ENCODE measurements around the gene PTK7. TPM values are rescaled to one million over a fixed set of nuclear protein-coding genes. Genes with fewer than 3 reads are reported as not detected.

Gene PTK7
- total RNA-seq, 2 experiments from 2014 or later, result 3.3 to 3.9 TPM

DNA sequence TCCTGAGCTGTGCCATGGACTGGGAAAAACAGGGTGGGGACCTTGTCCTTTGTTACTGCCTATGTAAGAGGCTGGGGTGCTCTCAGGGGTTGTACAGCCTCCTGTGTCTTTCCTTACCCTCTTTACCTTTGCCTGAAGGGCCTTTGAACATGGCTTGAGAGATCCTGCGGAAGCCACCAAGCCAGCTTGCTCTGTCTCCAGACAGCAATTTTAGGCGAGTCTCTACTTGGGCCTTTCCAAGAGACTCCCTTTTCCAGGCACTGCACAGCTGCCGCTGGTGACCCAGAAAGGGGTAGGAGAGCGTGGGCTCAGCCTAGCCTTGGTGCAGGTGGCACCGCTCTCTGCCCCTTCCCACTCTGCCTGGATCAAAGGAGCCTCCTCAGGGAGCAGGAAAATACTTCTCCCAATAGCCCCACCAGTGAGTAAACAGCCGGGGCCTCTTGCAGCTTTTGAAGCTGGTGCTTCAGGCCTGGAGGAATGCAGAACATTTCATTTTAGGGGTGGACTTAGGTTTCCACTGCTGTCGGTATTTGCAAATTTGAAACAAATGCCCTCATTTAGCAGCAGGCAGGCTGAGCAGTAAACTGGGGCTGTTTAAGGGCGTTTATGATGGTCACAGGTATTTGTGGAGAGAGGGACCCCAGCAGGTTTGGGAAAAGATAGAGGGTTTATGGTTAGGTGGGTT, 13.9 kb downstream of the PTK7 start:
- peaks cover 6% of the 10 kb centered on the region for H3K4me1 Mint-ChIP-seq
- H3K9me3 Mint-ChIP-seq, result no peaks in the 10 kb centered on the region
- DNase-seq, result no peak
- H3K4me3 Mint-ChIP-seq, result no peak overlapping the region
- H3K27me3 Mint-ChIP-seq, result no peaks in the 10 kb centered on the region
- no peaks in the 10 kb centered on the region for H3K36me3 Mint-ChIP-seq
- H3K27ac Mint-ChIP-seq, result no peak overlapping the region

DNA sequence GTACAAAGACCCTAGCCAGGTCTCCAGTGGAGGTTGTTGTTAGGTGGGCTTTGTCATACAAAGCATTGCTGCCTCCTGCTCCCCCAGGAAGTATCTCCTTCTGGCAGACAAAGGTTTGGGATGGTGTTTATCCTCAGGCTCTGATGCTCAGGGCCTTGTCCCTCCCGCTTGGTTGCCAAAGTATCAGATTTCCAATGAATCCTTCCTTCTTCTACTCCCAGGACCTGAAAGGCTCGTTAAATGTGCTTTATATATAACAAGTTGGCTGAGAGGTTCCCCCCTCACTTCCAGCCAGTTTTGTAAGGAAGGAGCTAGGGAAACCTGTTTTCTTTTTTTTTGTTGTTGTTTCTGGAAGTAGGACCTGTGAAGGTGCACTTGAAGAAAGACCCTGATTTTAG, 14.4 kb downstream of the PTK7 start:
- no peaks in the 10 kb centered on the region for H3K36me3 Mint-ChIP-seq
- H3K27ac Mint-ChIP-seq, result no peak overlapping the region
- H3K9me3 Mint-ChIP-seq, result no peaks in the 10 kb centered on the region
- DNase-seq, result no peak
- H3K27me3 Mint-ChIP-seq, result no peaks in the 10 kb centered on the region
- no peak overlapping the region for H3K4me3 Mint-ChIP-seq
- peaks cover 6% of the 10 kb centered on the region for H3K4me1 Mint-ChIP-seq

DNA sequence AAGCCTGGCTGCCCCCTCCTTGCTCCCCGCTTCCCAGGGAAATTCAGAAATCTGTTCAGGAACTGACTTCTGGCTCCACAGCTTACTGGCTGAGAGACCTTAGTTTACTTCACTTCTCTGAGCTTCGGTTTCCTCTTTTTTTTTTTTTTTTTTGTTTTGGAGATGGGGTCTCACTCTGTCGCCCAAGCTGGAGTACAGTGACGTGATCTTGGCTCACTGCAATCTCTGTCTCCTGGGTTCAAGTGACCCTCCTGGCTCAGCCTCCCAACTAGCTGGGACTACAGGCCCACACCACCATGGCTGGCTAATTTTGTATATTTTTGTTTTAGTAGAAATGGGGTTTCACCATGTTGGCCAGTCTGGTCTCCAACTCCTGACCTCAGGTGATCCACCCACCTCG, 14.9 kb downstream of the PTK7 start:
- no peaks in the 10 kb centered on the region for H3K27me3 Mint-ChIP-seq
- peaks cover 7% of the 10 kb centered on the region for H3K4me1 Mint-ChIP-seq
- DNase-seq, result no peak
- no peak overlapping the region for H3K27ac Mint-ChIP-seq
- H3K4me3 Mint-ChIP-seq, result no peak overlapping the region
- no peaks in the 10 kb centered on the region for H3K9me3 Mint-ChIP-seq
- H3K36me3 Mint-ChIP-seq, result no peaks in the 10 kb centered on the region

DNA sequence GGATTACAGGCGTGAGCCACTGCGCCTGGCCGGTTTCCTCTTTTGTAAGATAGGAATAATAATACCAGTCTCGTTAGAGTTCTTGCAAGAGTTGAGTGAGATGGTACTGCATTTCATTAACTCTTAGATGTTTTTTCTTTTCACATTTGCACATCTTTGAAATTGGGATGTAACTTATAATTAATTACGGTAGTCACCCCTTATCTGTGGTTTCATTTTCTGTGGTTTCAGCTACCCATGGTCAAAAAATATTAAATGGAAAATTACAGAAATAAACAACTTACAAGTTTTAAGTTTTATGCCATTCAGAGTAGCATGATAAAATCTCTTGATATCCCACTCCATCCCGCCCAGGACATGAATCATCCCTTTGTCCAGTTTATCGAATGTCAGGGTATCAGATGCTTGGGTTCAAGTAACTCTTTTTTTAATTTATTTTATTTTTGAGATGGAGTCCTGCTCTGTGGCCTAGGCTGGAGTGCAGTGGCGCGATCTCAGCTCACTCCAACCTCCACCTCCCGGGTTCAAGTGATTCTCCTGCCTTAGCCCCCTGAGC, 15.4 kb downstream of the PTK7 start:
- DNase-seq, result no peak
- Mint-ChIP-seq H3K4me1 (peaks cover 3% of the 10 kb centered on the region), H3K9me3 (no peaks in the 10 kb centered on the region), H3K4me3 (no peak overlapping the region), H3K27me3 (no peaks in the 10 kb centered on the region), H3K27ac (no peak overlapping the region), H3K36me3 (no peaks in the 10 kb centered on the region)

DNA sequence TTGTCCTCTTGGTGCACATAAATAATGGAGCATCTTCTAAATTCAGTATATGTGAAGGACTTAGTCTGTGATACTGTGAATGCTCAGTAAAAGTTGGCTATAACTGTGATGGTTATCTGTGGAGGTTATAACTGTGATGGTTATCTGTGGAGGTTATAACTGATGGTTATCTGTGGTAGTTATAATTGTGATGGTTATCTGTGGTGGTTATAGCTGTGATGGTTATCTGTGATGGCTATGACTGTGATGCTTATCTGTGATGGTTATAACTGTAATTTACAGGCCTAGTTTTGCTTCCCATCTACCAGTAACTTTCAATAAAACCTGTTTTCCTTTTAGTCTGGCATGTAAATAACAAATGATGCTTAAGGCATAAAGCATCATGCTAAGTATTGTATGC, 16.5 kb downstream of the PTK7 start:
- Mint-ChIP-seq H3K36me3 (no peaks in the 10 kb centered on the region), H3K4me1 (peaks cover 3% of the 10 kb centered on the region), H3K27ac (no peak overlapping the region), H3K4me3 (no peak overlapping the region), H3K27me3 (no peaks in the 10 kb centered on the region), H3K9me3 (no peaks in the 10 kb centered on the region)
- DNase-seq, result no peak

DNA sequence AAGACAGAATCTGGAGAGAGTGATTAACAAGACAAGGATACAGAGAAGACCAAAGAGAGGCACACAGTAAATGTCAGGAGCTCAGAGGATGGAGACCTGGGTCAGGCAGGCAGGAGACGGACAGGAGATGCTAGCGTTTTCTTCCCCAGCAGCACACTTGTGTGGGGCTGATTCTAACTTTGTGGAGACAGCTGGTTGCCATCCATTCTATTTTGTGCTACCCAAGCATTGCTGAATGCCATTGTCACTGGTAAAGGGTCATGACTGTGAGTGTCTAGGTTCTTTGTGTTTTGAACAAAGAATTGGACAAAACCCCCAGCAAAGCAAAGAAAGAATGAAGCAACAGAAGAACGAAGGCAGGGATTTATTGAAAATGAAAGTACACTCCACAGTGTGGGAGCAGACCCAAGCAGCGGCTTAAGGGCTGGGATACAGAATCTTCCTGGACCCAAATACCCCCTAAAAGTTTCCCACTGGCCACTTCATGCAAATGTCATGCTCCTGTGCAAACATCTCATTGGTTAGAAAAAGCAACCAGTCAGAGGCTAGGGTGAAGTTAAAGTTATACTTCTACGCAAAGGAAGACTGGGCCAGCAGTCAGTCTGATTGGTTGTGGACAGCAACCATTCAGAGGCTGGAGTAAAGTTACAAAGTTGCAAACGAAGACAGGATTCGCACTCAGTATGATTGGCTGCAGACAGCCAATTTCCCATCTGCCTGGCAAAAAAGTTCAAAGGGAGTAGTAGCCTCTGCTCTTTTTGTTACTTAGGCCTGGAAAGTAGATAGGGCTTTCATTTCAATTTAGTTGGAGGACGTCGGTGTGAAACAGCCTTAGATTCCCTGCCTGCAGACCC, 17.5 kb downstream of the PTK7 start:
- peak overlapping the region; percentile 7 for H3K4me3 Mint-ChIP-seq
- H3K4me1 Mint-ChIP-seq, result peaks cover 3% of the 10 kb centered on the region
- no peaks in the 10 kb centered on the region for H3K36me3 Mint-ChIP-seq
- no peak for DNase-seq
- H3K27ac Mint-ChIP-seq, result no peak overlapping the region
- no peaks in the 10 kb centered on the region for H3K27me3 Mint-ChIP-seq
- no peaks in the 10 kb centered on the region for H3K9me3 Mint-ChIP-seq

DNA sequence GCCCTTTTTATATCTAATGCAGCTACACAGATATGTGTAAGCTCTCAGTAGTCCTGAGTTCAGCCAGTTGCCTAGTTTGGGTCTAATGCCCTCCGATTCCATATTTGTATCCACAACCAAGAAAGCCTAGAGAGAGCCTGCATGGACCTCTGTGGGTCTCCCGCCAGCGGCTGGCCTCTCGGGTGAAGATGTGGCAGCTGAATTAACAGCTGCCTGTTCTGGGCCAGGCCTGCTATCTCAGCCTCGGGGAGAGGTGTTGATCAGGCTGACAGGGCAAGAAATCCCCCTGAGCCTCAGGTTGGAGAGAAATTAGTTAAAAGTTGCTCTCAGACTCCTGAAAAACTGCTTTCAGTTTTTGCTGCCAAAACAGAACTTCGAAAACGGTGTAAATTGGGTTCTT, 19.8 kb downstream of the PTK7 start:
- no peak overlapping the region for H3K4me3 Mint-ChIP-seq
- H3K4me1 Mint-ChIP-seq, result peaks cover 3% of the 10 kb centered on the region
- H3K27me3 Mint-ChIP-seq, result no peaks in the 10 kb centered on the region
- no peak for DNase-seq
- no peak overlapping the region for H3K27ac Mint-ChIP-seq
- H3K9me3 Mint-ChIP-seq, result no peaks in the 10 kb centered on the region
- no peaks in the 10 kb centered on the region for H3K36me3 Mint-ChIP-seq

DNA sequence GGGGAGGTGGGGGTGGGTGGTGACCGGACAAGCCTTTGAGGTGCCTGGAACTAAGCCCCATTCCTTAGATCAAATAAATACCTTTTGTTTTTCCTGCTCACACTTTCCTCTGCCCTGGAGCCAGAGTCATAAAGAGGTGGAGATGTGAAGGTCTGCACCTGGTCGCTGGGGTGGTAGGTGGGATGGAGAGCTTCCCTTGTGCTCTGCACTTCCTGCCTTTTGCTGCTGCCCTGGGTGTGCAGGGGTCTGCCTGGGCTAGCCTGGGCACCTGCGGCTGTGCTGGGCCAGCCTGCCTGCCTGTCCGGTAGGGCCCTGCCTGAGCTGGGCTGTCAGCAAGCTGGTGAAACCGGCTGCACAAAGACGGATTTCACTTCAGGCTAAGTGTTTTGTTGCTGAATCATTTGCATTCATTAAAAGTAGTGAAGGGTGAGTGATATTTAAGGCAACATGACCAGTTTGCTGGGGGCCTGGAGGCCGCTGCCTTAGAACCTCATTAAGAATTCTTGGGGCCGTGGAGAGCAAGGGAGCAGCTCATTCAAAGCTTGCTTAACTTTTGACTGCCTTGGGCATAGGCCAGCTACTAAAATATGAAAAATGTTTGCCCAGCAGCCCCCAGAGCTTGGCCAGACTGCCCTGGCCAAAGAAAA, 20.5 kb downstream of the PTK7 start:
- H3K36me3 Mint-ChIP-seq, result no peaks in the 10 kb centered on the region
- H3K4me1 Mint-ChIP-seq, result peaks cover 3% of the 10 kb centered on the region
- H3K27ac Mint-ChIP-seq, result no peak overlapping the region
- H3K4me3 Mint-ChIP-seq, result no peak overlapping the region
- H3K27me3 Mint-ChIP-seq, result no peaks in the 10 kb centered on the region
- H3K9me3 Mint-ChIP-seq, result no peaks in the 10 kb centered on the region
- DNase-seq, result no peak

DNA sequence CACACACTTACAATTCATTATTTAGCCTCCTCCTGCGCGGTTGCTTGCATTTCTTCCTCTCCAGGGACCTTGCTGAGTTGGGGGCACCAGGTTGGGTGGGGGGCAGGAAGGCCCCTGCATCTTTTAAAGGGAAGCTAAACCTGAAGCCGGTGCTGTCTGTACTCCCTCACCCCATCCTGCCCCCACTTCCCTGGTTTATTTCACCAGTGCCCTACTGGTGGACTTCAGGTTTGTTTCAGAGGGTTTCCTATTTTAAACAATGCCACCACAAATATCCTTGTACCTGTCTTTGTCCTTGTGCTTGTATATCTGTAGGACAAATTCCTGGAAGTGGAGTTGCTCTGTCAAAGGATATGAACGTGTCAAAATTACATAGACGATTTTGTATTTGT, 21.0 kb downstream of the PTK7 start:
- DNase-seq, result no peak
- Mint-ChIP-seq H3K36me3 (no peaks in the 10 kb centered on the region), H3K9me3 (no peaks in the 10 kb centered on the region), H3K27ac (no peak overlapping the region), H3K27me3 (no peaks in the 10 kb centered on the region), H3K4me1 (peaks cover 3% of the 10 kb centered on the region), H3K4me3 (no peak overlapping the region)

DNA sequence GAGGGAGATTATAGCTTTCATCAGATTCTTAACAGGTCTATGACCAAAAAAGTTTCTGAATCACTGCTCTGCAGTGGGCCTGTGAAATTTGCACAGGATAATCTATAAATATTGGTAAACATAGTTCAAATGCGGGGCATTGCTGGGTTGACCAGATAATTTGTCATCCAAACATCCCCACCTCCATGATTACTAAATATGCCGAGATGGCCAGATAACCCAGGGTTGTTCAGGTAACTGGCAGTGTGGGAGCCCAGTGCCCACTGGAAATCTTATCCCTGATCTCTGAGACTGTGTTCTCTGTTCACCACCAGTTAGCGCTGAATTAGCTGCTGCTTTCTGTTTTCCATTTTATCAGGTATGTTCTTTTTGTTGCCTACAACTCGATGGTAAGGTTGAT, 21.4 kb downstream of the PTK7 start:
- DNase-seq, result no peak
- H3K27ac Mint-ChIP-seq, result no peak overlapping the region
- peaks cover 3% of the 10 kb centered on the region for H3K4me1 Mint-ChIP-seq
- no peaks in the 10 kb centered on the region for H3K36me3 Mint-ChIP-seq
- H3K27me3 Mint-ChIP-seq, result no peaks in the 10 kb centered on the region
- no peaks in the 10 kb centered on the region for H3K9me3 Mint-ChIP-seq
- H3K4me3 Mint-ChIP-seq, result no peak overlapping the region

DNA sequence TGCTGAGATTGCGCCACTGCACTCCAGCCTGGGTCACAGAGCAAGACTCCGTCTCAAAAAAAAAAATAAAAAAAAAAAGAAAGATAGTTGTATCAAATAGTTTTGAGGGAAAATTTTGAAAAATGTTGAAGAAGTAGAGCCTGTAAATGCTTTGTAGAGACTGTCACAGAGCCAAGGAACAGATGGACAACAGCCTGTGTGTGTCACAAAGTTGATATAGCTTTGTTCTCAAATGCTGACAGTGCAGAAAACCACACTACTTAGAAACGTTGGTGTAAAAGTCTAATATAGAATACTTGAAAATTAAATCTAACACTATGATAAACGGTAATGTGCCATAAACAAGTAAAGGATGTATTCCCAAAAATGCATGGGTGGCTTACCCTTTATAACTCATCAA, 25.4 kb downstream of the PTK7 start:
- DNase-seq, result no peak
- no peak overlapping the region for H3K27ac Mint-ChIP-seq
- no peak overlapping the region for H3K4me3 Mint-ChIP-seq
- H3K27me3 Mint-ChIP-seq, result no peaks in the 10 kb centered on the region
- H3K4me1 Mint-ChIP-seq, result peaks cover 2% of the 10 kb centered on the region
- H3K9me3 Mint-ChIP-seq, result no peaks in the 10 kb centered on the region
- H3K36me3 Mint-ChIP-seq, result no peaks in the 10 kb centered on the region

DNA sequence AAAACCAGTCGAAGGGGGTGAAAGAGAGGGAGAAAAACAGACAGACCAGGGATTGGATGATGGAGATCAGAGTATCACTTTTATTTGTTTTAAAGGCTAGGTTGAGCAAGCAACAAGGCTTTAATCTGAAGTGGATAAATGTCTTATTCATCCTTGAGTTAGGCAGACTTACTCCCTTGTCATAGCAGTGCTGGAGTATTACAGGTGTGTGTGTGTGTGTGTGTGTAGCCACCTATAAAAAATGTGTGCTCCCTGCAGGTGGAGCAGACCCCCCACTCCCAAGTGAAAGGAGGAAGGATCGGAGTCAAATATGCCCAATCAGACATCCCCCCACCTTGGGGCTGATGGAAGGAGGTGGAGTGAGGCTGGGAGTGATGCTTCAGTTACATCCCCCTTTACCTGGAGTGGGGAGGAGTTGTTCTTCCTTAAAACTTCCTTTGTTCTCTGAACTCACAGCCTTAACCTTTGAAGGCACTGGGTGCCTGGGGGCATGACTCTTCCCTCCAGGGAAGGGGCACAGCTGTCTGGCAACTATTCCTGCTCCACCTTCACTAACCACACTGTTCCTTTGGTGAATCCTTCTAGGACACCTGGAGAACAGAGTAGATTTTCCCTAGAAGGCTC, 27.3 kb downstream of the PTK7 start:
- Mint-ChIP-seq H3K27me3 (no peaks in the 10 kb centered on the region), H3K9me3 (no peaks in the 10 kb centered on the region), H3K36me3 (no peaks in the 10 kb centered on the region), H3K4me3 (no peak overlapping the region), H3K27ac (no peak overlapping the region), H3K4me1 (peaks cover 2% of the 10 kb centered on the region)
- no peak for DNase-seq

DNA sequence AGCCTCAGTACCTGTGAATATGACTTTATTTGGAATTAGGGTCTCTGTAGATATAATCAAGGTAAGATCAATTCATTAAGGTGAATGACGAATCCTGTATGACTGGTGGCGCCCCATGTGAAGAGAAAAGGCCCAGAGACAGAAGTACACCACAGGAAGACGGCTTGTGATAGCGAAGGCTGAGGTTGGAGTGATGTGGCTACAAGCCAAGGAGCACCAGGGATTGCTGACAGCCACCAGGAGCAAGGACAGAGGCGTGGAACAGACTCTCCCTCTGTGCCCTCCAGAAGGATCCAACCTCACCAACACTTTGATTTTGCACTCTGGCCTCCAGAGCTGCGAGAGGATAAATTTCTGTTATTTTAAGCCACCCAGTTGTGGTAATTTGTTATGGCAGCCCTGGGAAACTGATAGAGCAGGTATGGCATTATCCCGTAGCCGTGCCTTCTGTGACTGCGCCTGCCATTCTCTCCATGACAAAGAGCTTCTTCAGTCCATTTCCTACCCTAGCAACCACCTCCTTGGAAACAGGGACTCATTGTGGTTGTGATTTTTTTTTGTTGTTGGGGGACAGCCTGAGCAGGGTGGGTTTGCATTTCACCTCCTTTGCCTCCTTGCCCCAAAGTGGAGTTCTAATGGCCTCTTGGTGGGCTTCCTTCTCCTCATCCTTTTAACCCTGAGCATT, 29.6 kb downstream of the PTK7 start:
- H3K4me1 Mint-ChIP-seq, result peaks cover 2% of the 10 kb centered on the region

DNA sequence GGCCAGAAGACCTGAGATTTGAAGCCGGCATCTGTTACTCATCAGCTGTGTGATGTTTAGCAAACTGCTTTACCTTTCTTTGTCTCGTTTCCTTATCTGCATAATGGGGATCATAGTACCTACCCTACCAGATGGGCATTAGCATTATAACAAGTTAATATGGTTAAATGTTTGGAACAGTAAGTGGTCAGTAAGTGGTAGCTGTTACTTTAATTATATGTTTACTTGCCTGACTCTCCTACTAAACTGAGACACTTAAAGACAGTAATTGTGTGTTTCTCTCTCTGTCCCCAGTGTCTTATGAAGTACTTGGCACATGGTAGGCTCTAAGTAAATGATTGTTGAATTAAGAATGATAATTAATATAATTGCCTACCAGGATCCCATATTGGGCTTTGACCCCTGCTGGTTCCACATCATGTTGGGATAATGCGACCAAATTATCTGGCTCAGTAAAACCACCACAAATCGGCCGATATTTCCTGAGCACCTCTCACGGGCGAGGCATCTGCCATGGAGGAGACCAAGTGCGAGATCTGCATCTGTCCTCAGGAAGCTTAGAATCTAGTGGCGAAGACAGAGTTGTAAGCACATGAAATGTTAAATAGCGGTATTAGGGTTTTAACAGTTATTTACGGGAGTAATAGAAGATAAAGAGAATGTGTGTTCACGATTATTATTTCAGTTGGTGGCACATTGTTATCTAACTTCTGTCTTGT, 31.4 kb downstream of the PTK7 start:
- Mint-ChIP-seq H3K27me3 (no peaks in the 10 kb centered on the region), H3K4me1 (peaks cover 2% of the 10 kb centered on the region)

More for the DNA sequence above, 29.6 kb downstream of the PTK7 start:
- DNase-seq, result no peak
- Mint-ChIP-seq H3K36me3 (no peaks in the 10 kb centered on the region), H3K27me3 (no peaks in the 10 kb centered on the region), H3K4me3 (no peak overlapping the region), H3K27ac (no peak overlapping the region), H3K9me3 (no peaks in the 10 kb centered on the region)

More for the DNA sequence above, 31.4 kb downstream of the PTK7 start:
- DNase-seq, result no peak
- Mint-ChIP-seq H3K9me3 (no peaks in the 10 kb centered on the region), H3K27ac (no peak overlapping the region), H3K4me3 (no peak overlapping the region), H3K36me3 (no peaks in the 10 kb centered on the region)

Data from activated naive CD8-positive, alpha-beta T cell treated with anti-CD3 and anti-CD28 coated beads for 36 hours (primary cell).